ENCODE data around the gene FAM13A. TPM values are rescaled to one million over a fixed set of nuclear protein-coding genes. Genes with fewer than 3 reads are reported as not detected.

FAM13A gene
- polyA plus RNA-seq, 1 donor from 2014 or later, result 4.0 TPM

DNA sequence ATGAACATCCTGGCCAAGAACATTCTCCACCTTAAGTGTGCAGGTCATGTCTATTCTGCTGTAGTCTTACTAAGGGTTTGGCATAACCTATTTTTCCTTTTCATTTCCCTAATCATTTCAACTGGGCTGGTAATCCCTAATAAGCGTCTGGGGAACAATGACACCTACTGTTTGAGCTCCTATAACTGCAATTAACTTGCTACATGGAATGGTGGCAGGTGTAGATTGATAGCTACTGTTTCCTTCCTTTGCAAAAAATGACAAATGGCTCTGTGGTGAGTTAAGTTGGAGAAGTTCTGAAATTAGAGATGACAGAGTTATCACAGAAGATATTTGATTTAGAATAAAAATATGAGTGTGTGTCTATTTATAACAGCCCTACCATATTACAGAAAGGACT lies 254.8 kb downstream of the FAM13A start:
- no peak for TF ChIP-seq EZH2 (IDR thresholded peaks at IDR 0.05; ENCODE audit: borderline replicate concordance, insufficient read depth, low read length, poor library complexity, severe bottlenecking)
- TF ChIP-seq EP300 (conservative IDR thresholded peaks at IDR 0.05; ENCODE audit: poor library complexity, severe bottlenecking), result no peak
- TF ChIP-seq POLR2AphosphoS5 (IDR thresholded peaks at IDR 0.05), result no peak
- no peak overlapping the region for H3K27ac ChIP-seq (ENCODE audit: low read length)
- no peak overlapping the region for H3K4me2 ChIP-seq (ENCODE audit: low read length)

DNA sequence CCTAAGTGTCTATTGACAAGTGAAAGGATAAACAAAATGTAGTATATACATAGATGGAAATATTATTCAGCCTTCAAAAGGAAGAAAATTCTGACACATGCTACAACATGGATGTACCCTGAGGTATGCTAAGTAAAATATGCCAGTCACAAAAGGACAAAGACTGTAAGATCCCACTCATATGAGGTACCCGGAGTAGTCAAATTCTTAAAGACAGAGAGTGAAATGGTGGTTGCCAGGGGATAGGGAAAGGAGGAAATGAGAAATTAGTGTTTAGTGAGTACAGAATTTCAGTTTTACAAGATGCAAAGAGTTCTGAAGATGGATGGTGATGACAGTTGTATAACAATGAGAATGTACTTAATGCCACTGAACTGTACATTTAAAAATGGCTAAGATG lies 257.1 kb downstream of the FAM13A start:
- H3K79me2 ChIP-seq (replicated peaks; ENCODE audit: insufficient read depth, low read length), result no peaks in the 10 kb centered on the region
- no peaks in the 10 kb centered on the region for H3K27me3 ChIP-seq (ENCODE audit: insufficient read depth, low read depth, low read length)
- H3K27ac ChIP-seq (ENCODE audit: low read length), result no peak overlapping the region
- no peaks in the 10 kb centered on the region for H3K36me3 ChIP-seq (ENCODE audit: insufficient read depth, low read length)
- H4K20me1 ChIP-seq (ENCODE audit: insufficient read depth), result no peaks in the 10 kb centered on the region
- no peak overlapping the region for H3K4me2 ChIP-seq (ENCODE audit: low read length)
- no peaks in the 10 kb centered on the region for H3K9me2 ChIP-seq (ENCODE audit: insufficient read depth, low read length)
- H3K9me3 ChIP-seq (ENCODE audit: low read length), result no peaks in the 10 kb centered on the region
- no peak overlapping the region for H2AFZ ChIP-seq (ENCODE audit: low read depth, low read length)
- H3F3A ChIP-seq (ENCODE audit: insufficient read depth, low read length, poor library complexity, severe bottlenecking), result no peaks in the 10 kb centered on the region
- TF ChIP-seq, protein P1, sequence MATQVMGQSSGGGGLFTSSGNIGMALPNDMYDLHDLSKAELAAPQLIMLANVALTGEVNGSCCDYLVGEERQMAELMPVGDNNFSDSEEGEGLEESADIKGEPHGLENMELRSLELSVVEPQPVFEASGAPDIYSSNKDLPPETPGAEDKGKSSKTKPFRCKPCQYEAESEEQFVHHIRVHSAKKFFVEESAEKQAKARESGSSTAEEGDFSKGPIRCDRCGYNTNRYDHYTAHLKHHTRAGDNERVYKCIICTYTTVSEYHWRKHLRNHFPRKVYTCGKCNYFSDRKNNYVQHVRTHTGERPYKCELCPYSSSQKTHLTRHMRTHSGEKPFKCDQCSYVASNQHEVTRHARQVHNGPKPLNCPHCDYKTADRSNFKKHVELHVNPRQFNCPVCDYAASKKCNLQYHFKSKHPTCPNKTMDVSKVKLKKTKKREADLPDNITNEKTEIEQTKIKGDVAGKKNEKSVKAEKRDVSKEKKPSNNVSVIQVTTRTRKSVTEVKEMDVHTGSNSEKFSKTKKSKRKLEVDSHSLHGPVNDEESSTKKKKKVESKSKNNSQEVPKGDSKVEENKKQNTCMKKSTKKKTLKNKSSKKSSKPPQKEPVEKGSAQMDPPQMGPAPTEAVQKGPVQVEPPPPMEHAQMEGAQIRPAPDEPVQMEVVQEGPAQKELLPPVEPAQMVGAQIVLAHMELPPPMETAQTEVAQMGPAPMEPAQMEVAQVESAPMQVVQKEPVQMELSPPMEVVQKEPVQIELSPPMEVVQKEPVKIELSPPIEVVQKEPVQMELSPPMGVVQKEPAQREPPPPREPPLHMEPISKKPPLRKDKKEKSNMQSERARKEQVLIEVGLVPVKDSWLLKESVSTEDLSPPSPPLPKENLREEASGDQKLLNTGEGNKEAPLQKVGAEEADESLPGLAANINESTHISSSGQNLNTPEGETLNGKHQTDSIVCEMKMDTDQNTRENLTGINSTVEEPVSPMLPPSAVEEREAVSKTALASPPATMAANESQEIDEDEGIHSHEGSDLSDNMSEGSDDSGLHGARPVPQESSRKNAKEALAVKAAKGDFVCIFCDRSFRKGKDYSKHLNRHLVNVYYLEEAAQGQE (IDR thresholded peaks at IDR 0.05; ENCODE audit: borderline replicate concordance), result no peak
- TF ChIP-seq TAF1 (IDR thresholded peaks at IDR 0.05; ENCODE audit: low read depth), result no peak
- no peak for TF ChIP-seq POLR2AphosphoS5 (IDR thresholded peaks at IDR 0.05)
- H3K4me3 ChIP-seq (ENCODE audit: low read length), result no peak overlapping the region
- no peak overlapping the region for H3K9ac ChIP-seq (ENCODE audit: low read length)

More for the DNA sequence above, 254.8 kb downstream of the FAM13A start:
- Histone ChIP-seq H2AFZ (ENCODE audit: low read depth, low read length) (no peak overlapping the region), H3K36me3 (ENCODE audit: insufficient read depth, low read length) (no peaks in the 10 kb centered on the region), H3K9ac (ENCODE audit: low read length) (no peak overlapping the region), H3K79me2 (replicated peaks; ENCODE audit: insufficient read depth, low read length) (no peaks in the 10 kb centered on the region), H3K27me3 (ENCODE audit: insufficient read depth, low read depth, low read length) (no peaks in the 10 kb centered on the region), H4K20me1 (ENCODE audit: insufficient read depth) (no peaks in the 10 kb centered on the region), H3K4me3 (ENCODE audit: low read length) (no peak overlapping the region), H3K9me2 (ENCODE audit: insufficient read depth, low read length) (no peaks in the 10 kb centered on the region), H3K9me3 (ENCODE audit: low read length) (no peaks in the 10 kb centered on the region), H3F3A (ENCODE audit: insufficient read depth, low read length, poor library complexity, severe bottlenecking) (no peaks in the 10 kb centered on the region)

DNA sequence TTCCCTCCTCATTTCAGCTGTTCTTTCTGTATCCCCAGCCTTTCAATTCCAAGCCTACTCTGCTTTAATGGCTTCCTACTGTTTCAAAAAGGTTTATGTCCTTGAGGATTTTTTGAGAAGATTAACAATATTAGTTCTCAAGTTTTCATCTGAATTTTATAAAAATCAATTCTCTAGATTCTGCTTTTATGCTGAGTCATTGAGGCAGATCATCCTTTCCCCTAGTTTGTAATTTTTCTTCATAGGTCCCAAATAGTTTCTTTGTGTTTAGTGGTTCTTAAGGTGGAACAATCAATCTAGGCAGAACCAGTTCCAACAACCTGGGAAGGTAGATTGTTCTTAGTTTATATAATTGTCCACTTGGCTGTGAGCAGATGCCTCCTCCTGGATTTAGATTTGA lies 259.3 kb downstream of the FAM13A start:
- Histone ChIP-seq H3K9me3 (ENCODE audit: low read length) (no peaks in the 10 kb centered on the region), H3K27me3 (ENCODE audit: insufficient read depth, low read depth, low read length) (no peaks in the 10 kb centered on the region), H3K4me3 (ENCODE audit: low read length) (no peak overlapping the region), H3K9me2 (ENCODE audit: insufficient read depth, low read length) (no peaks in the 10 kb centered on the region), H3K27ac (ENCODE audit: low read length) (no peak overlapping the region), H3K79me2 (replicated peaks; ENCODE audit: insufficient read depth, low read length) (no peaks in the 10 kb centered on the region), H3K36me3 (ENCODE audit: insufficient read depth, low read length) (no peaks in the 10 kb centered on the region), H3F3A (ENCODE audit: insufficient read depth, low read length, poor library complexity, severe bottlenecking) (no peaks in the 10 kb centered on the region), H4K20me1 (ENCODE audit: insufficient read depth) (no peaks in the 10 kb centered on the region), H2AFZ (ENCODE audit: low read depth, low read length) (no peak overlapping the region), H3K9ac (ENCODE audit: low read length) (no peak overlapping the region), H3K4me2 (ENCODE audit: low read length) (no peak overlapping the region)
- TF ChIP-seq, protein P1 (IDR thresholded peaks at IDR 0.05; ENCODE audit: borderline replicate concordance), result no peak
